HG02943 (cell line): ENCODE results near the gene NUDT3.
"Not testable (repeated sequence)": the region's sequence is repeated elsewhere in the genome, so short reads cannot be mapped to it uniquely, and the experiment has no call there.

Source experiments
- ATAC-seq: cut with Tn5 transposase; IDR thresholded peaks from one replicate; pipeline ENCODE4 v1.9.1; 2021; ENCODE audit warnings: mild to moderate bottlenecking, low read depth, moderate library complexity; ENCODE audit not compliant: unreplicated experiment

The NUDT3 gene

GRCh38 chr6:34347303-34347702, 45.2 kb downstream of the NUDT3 start:
- no peak for ATAC-seq

GRCh38 chr6:34346175-34347119, 46.0 kb downstream of the NUDT3 start:
- no peak for ATAC-seq

GRCh38 chr6:34343806-34344205, 48.7 kb downstream of the NUDT3 start:
- ATAC-seq: no peak

GRCh38 chr6:34342247-34342646, 50.2 kb downstream of the NUDT3 start:
- no peak for ATAC-seq

DNA sequence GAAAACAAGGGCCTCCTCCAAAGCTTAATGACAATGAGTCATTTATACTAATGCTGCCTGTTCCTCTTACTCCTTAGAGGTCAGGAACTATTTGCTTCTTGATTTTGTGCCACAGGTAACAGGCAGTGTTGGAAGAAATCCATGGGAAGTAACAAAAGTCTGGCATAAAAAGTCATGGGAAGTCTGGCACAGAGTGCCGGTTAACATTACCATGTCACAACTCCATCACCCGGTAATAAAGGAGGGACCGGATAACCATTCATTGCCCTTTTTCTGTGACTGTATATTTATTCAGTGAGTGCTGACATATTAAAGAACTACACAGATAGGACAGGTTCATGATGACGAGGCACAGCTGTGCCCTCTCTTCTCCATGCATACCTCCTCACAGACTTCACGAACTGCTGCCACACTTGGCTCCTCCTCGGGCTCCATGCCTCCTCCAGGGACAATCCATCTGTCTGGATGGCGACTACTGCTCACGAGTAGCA, 50.9 kb downstream of the NUDT3 start:
- ATAC-seq: no peak

DNA sequence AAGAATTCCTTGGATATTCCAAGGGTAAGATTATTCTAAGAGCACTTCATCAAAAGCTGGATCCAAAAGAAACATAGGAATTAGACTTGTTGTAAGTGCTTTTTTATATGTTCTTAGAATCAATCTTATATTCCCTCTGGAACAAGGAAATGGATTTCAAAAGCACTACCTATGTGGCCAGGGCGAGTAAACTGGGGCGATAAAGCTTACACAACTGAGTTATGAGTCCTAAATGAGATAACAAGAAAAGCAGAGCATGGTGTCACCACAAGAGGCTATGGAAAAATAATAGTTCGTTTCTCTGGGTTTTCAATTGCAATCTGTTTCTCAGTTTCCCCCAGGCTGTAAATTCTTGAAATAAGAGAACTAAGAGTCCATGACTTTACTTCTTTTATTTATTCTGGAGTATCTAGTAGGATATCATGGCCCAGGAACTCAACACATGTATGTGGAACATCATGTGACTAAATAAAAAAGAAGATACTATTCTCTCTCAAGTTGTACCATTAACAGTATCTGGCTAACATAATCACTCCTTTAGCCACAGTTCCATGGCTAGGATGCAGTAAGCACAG, 51.5 kb downstream of the NUDT3 start:
- ATAC-seq: no peak

GRCh38 chr6:34340394-34340793, 52.1 kb downstream of the NUDT3 start:
- ATAC-seq: no peak

DNA sequence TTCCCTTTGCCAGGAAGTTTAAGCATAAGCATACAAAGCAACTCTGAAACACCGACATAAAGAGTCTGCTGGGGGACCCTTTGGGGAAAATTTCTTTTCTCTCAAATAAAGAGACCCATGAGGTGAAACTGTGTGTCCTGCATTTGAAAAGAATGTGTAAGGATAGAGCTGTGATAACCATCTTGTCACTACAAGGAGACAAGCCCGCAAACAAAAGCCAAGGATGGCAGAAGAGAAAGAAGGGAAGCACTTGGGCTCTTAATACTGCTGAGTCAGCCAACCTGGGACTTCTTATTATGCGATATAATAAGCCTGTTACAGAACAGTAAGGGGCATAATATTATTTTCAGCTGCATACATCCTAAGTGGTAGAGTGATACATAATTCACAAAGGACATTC, 52.5 kb downstream of the NUDT3 start:
- ATAC-seq: no peak

DNA sequence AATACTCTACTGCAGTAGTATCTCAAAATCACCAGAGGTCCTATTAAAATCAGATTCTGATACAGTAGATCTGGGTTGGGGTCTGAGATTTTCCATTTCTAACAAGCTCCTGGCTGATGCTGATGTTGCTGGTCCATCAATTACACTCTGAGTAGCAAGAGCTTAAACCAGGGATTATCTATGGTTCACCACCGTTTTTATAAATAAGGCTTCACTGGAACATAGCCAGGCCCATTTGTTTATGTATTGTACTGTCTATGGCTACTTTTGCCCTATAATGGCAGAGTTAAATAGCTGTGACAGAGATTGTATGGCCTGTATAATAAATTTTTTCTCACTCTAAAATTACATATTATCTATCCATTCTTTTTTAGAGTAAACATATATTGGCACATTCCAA, 53.0 kb downstream of the NUDT3 start:
- no peak for ATAC-seq

DNA sequence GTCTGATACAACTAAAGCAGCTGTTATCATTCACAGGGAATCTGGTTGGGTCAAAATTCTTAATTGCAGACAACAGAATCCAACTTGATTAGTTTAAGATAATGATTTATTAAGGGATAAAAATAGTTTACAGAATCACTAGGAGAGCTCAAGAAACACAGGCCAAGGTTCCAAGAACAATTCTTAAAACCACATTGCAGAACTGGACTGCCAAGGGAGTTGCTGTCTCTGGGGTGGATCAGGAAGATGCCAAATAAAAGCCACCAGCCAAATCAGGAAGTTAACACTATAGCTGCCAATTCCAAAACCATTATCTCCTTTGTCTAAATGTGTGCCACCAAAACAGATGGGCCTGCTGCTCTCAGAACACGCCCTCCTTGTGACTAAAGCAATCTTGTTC, 53.7 kb downstream of the NUDT3 start:
- ATAC-seq: no peak

DNA sequence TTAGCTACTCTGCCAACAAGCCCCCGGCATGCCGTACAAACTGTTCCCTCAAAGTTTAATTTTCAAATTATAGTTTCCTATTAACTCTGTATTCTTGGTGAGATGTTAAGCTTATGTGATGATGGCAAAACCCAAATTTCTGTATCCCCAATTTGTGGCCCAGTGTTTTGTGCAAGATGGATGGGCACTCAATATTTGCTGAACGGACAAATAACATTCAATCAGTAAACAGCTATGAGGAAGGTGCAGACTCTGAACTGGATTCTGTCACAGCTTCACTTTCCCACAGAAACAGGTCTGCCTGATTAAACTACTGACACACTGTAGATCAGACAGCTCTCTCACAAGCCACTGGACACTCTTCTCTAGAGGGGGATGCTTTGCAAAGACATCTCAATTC, 54.1 kb downstream of the NUDT3 start:
- ATAC-seq: no peak

DNA sequence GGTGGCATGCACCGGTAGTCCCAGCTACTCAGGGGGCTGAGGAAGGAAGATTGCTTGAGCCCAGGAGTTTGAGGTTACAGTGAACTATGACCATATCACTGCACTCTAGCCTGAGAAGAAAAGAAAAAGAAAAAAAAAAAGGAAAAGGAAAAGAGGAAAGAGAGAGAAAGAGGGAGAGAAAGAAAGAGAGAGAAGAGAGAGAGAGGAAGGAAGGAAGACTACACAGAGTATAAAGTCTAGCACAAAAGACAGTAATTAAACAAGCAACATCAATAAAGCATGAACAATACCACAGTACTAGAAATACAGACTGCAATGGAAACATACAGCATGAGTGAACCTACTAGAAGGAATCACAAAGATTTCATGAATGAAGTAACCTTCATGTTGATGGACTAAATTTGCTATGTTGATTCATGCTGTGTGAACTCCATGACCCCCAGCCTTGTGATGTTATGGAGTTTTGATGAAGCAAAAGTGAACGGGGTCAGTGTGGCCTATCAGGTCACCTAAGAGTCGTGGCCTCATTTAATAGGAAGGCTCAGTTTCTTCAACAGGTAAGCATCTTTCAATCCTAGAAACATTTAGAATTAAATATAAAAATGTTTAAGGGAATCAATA, 57.6 kb downstream of the NUDT3 start:
- ATAC-seq: no peak

DNA sequence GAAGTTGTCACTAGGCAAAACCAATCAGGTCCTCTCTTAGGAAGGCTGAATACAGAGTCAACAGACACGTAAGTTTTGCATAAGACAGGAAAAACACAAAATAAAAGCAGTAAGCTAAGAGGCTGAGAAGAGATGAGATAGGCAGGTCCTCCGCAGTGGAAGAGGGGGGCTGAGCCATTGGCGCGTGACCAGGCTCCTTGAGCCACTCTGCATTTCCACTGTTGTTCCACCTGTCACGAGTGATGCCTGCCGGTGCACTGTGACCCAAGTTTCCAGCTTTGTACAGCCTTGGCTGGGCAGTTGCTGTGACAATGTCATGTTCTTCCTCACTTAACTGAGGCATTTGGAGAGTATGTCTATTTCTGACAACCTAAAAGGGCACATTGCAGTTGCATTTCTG, 58.6 kb downstream of the NUDT3 start:
- ATAC-seq: no peak

- no peak for ATAC-seq
Observed at GRCh38 chr6:34332251-34333198, 59.9 kb downstream of the NUDT3 start.

DNA sequence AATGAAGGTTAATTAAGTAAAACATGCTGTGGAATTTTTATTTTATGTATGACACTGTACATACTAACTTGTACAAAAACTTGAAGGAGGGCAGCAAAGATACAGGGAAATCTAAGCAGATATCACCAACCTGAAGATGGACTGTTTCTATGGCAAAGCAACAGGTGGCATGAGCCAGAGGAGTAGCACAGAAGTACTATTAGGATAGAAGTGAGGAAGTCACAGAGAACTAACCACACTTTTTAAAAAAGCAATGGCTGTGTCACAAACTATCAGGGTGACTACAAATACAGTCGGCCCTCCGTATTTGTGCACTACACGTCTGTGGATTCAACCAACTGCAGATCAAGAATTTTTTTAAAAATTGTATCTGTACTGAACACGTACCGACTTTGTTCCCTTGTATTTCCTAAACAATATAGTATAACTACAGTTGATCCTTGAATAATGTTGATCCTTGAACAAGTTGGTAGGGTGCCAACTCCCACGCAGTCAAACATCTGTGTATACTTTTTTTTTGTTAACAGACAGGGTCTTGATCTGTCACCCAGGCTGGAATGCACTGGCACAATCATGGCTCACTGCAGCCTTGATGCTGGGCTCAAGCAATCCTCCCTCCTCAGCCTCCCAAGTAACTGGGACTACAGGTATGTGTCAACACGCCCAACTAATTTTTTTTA, 61.0 kb downstream of the NUDT3 start:
- no peak for ATAC-seq

DNA sequence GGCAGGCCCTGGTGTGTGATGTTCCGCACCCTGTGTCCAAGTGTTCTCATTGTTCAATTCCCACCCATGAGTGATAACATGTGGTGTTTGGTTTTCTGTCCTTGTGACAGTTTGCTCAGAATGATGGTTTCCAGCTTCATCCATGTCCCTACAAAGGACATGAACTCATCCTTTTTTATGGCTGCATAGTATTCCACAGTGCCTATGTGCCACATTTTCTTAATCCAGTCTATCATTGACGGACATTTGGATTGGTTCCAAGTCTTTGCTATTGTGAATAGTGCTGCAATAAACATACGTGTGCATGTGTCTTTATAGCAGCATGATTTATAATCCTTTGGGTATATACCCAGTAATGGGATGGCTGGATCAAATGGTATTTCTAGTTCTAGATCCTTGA, 62.7 kb downstream of the NUDT3 start:
- not testable (repeated sequence) for ATAC-seq

- no peak for ATAC-seq
Observed at GRCh38 chr6:34328969-34329368, 63.5 kb downstream of the NUDT3 start.

DNA sequence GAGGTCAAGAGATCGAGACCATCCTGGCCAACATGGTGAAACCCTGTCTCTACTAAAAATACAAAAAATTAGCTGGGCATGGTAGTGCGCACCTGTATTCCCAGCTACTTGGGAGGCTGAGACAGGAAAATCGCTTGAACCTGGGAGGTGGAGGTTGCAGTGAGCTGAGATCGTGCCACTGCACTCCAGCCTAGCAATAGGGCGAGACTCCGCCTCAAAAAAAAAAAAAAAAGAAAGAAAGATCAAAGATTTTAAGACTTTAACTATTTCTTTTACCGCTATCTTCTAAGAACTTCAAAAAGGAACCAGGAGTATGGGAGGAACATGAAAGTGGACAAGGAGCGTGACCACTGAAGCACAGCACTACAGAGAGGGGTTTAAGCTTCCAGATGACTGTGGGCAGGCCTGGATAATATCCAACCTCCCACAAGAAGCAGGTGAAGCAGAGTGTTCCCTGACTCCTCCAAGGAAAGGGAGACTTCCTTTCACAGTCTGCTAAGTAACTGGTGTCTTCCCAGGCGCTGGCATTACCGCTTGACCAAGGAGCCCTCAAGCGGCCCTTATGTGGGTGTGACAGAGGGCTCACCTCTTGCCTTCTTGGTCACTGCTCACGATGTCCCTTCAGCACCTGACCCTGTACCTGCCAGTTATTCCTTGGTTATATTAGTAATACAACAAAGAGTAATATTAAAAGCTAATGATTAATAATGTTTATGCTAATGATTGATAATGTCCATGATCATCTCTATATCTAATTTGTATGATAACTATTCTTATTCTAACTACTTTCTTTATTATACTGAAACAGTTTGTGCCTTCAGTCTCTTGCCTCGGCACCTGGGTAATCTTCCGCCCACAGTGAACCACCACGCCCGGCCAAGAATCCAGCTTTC, 64.9 kb downstream of the NUDT3 start:
- not testable (repeated sequence) for ATAC-seq

GRCh38 chr6:34325633-34326032, 66.8 kb downstream of the NUDT3 start:
- ATAC-seq: no peak
